Spinal cord (tissue), 10 donors: ENCODE results near the gene GALNT11. TPM values are rescaled to one million over a fixed set of nuclear protein-coding genes. Genes with fewer than 3 reads are reported as not detected.
"Not testable (repeated sequence)": the region's sequence is repeated elsewhere in the genome, so short reads cannot be mapped to it uniquely, and the experiment has no call there.

Experiments
- DNase-seq, 6 donors: peaks; one replicate each; pipeline versions ENCODE4 v3.0.0 to v3.0.0-alpha.2; 2013 to 2015; ENCODE audit warnings: low spot score in 6 of 6, low read depth in 4 of 6
- H3K27ac ChIP-seq: one replicate; pipeline ENCODE4 v1.5.1; 2013; ENCODE audit warnings: low read depth, low read length, control low read depth
- H3K27me3 ChIP-seq: one replicate; pipeline ENCODE4 v1.6.1; 2013; ENCODE audit warnings: low read length; ENCODE audit not compliant: control insufficient read depth, insufficient read depth
- H3K36me3 ChIP-seq: one replicate; pipeline ENCODE4 v1.6.1; 2013; ENCODE audit warnings: low read length; ENCODE audit not compliant: control insufficient read depth, insufficient read depth
- H3K4me1 ChIP-seq: one replicate; pipeline ENCODE4 v1.6.1; 2013; ENCODE audit warnings: low read length; ENCODE audit not compliant: control insufficient read depth, insufficient read depth
- H3K4me3 ChIP-seq: one replicate; pipeline ENCODE4 v1.5.1; 2013; ENCODE audit warnings: low read depth, low read length, control low read depth
- H3K9me3 ChIP-seq: one replicate; pipeline ENCODE4 v1.6.1; 2013; ENCODE audit warnings: low read length; ENCODE audit not compliant: control insufficient read depth, insufficient read depth
- WGBS: methylation state at CpG from one replicate; pipeline ENCODE4 v1.1.5; 2013; ENCODE audit warnings: missing lambda C conversion rate; ENCODE audit not compliant: insufficient coverage; 5-methylcytosine and 5-hydroxymethylcytosine counted together
- polyA plus RNA-seq, 2 donors: library from polyadenylated mRNA; unstranded; fragments of 120-200 nt; gene quantifications; one replicate each; pipeline ENCODE4 v1.2.1, GENCODE V29; 2013; ENCODE audit not compliant: insufficient read length in 2 of 2
- total RNA-seq, 2 donors: library from RNA; depleted of rRNA in 1 of 2; stranded (reverse); fragments of 120-200 nt in 1 of 2; fragments of >200 nt in 1 of 2; gene quantifications; one replicate each; pipeline versions ENCODE4 v1.2.3 to v1.2.4, GENCODE V29; 2013 to 2014
- donor health status: healthy.

GALNT11 gene
- total and polyA plus RNA-seq, 4 donors, result 61.5 to 139 (median 68.8) TPM

DNA sequence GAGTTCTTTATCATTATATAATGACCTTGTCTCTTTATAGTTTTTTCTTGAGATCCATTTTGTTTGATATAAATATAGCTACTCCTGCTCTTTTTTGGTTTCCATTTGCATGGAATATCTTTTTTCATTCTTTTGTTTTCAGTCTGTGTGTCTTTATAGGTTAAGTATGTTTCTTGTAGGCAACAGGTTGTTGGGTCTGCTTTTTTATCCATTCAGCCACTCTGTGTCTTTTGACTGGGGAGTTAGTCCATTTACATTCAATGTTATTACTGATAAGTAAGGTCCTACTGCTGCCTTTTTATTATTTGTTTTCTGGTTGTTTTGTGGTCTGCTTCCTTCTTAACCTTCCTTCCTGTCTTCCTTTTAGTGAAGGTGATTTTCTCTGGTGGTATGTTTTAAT is 21.1 kb downstream of the GALNT11 start:
- peaks cover 2% of the 10 kb centered on the region for H3K9me3 ChIP-seq
- H3K27ac ChIP-seq, result no peak overlapping the region

GRCh38 chr7:152048051-152048450 is 22.6 kb downstream of the GALNT11 start:
- Histone ChIP-seq H3K27me3 (no peaks in the 10 kb centered on the region), H3K4me1 (peaks cover 10% of the 10 kb centered on the region), H3K36me3 (no peaks in the 10 kb centered on the region), H3K27ac (no peak overlapping the region), H3K9me3 (peaks cover 2% of the 10 kb centered on the region), H3K4me3 (no peak overlapping the region)
- no CpG with 5 or more reads among the region's 2 CpGs for whole genome bisulfite sequencing
- no peak for DNase-seq

More for the DNA sequence above, 21.1 kb downstream of the GALNT11 start:
- Histone ChIP-seq H3K27me3 (no peaks in the 10 kb centered on the region), H3K4me1 (peaks cover 10% of the 10 kb centered on the region), H3K4me3 (no peak overlapping the region), H3K36me3 (no peaks in the 10 kb centered on the region)
- DNase-seq, result no peak

DNA sequence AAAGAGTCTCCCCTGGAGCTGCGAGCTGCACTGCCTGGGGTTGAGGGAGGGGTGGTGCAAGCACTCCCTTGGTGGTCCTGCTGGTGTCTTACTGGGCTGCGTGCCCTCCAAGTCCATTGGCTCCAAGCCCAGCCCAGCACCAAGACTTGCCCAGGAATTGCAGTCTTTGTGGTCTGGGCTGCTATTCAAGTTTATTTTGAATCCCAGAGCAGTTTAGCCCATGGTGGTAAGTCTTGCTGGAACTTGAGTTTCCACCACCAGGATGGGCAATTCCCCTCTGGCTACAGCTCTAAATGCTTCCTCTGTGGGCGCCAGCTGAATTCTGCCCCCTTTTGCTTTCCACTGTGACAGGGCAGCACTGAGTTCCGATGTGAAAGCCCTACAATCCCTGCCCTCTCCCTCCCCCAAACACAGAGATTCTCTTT is 25.1 kb downstream of the GALNT11 start:
- Histone ChIP-seq H3K4me1 (peaks cover 8% of the 10 kb centered on the region), H3K36me3 (no peaks in the 10 kb centered on the region), H3K27me3 (no peaks in the 10 kb centered on the region), H3K9me3 (no peaks in the 10 kb centered on the region), H3K27ac (no peak overlapping the region), H3K4me3 (no peak overlapping the region)
- peak in 5 of 6 donors; percentile 4 to 83 (median 29) for DNase-seq
- WGBS, result 28% methylated on average over 3 of the region's 4 CpGs

DNA sequence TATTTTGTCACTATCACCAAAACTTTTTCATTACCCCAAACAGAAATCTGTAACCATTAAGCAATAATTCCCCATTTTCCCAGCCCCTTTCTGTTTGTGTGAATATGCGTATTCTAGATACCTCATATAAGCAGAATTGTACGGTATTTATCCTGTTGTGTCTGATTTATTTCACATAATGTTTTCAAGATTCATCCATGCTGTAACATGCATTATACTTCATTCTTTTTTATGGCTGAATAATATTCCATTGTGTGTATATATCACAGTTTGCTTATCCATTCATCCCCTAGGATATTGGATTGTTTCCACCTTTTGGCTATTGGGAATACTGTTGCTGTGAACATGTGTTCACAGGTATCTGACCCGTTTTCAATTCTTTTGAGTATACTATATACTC is 26.5 kb downstream of the GALNT11 start:
- DNase-seq, result no peak
- no peaks in the 10 kb centered on the region for H3K27me3 ChIP-seq
- H3K4me3 ChIP-seq, result no peak overlapping the region
- WGBS, result no CpG with 5 or more reads among the region's 3 CpGs
- no peak overlapping the region for H3K27ac ChIP-seq
- no peaks in the 10 kb centered on the region for H3K36me3 ChIP-seq
- H3K9me3 ChIP-seq, result no peaks in the 10 kb centered on the region
- H3K4me1 ChIP-seq, result peaks cover 8% of the 10 kb centered on the region

DNA sequence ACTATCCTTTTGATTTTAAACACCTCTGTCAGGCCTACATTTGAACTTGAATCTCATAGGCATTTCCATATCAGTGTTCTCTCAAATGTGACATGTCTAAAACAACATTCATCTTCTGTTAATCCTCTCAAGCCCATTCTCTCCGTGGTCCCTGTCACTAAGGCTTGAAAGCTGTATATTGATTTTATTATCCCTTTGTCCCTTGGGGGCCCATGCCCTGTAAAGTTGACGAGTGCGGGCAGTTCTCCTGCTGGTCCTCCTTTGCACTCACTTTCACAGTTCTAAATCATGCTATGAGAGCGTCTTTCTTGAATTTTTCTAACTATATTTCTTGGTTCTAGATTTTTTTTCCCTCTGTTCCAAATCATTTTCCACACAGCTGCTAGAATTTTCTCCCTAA is 27.3 kb downstream of the GALNT11 start:
- no peak overlapping the region for H3K27ac ChIP-seq
- WGBS, result 52% methylated on average over 3 of the region's 4 CpGs

DNA sequence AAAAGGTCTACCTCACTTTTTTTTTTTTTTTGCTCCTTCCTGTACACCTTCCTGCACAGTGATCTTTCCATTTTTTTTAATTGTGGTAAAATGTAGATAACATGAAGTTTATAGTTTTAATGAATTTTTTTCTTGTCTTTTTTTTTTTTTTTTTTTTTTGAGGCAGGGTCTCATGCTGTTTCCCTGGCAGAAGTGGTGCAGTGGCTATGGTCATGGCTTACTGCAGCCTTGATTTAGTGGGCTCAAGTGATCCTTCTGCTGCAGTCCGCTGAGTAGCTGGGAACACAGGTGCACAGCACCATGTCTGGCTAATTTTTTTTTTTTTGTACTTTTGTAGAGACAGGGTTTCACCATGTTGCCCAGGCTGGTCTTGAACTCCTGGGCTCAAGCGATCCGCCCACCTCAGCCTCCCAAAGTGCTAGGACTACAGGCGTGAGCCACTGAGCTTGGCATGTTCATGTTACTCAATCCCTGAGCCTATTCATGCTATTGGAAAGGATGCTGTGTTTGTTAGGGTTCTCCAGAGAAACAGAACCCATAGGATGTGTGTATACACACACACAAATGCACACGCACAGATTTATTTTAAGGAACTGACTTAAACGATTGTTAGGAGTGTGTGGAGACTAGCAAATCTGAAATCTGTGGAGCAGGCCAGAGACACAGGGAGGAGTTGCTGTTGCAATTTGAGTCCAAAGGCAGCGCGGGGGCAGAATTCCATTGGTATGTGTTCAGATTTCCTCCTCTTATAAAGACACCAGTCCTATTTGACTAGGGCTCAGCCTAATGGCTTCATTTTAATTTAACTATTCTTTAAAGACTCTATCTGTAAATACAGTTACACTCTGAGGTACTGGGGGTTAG is 29.1 kb downstream of the GALNT11 start:
- Histone ChIP-seq H3K27me3 (no peaks in the 10 kb centered on the region), H3K27ac (no peak overlapping the region), H3K9me3 (no peaks in the 10 kb centered on the region), H3K36me3 (no peaks in the 10 kb centered on the region), H3K4me3 (no peak overlapping the region), H3K4me1 (peaks cover 8% of the 10 kb centered on the region)
- 96% methylated on average over 3 of the region's 8 CpGs for WGBS
- DNase-seq, result peak in 1 of 6 donors; percentile 4

More for the DNA sequence above, 27.3 kb downstream of the GALNT11 start:
- Histone ChIP-seq H3K4me1 (peaks cover 8% of the 10 kb centered on the region), H3K27me3 (no peaks in the 10 kb centered on the region), H3K36me3 (no peaks in the 10 kb centered on the region), H3K9me3 (no peaks in the 10 kb centered on the region), H3K4me3 (no peak overlapping the region)
- DNase-seq, result no peak

DNA sequence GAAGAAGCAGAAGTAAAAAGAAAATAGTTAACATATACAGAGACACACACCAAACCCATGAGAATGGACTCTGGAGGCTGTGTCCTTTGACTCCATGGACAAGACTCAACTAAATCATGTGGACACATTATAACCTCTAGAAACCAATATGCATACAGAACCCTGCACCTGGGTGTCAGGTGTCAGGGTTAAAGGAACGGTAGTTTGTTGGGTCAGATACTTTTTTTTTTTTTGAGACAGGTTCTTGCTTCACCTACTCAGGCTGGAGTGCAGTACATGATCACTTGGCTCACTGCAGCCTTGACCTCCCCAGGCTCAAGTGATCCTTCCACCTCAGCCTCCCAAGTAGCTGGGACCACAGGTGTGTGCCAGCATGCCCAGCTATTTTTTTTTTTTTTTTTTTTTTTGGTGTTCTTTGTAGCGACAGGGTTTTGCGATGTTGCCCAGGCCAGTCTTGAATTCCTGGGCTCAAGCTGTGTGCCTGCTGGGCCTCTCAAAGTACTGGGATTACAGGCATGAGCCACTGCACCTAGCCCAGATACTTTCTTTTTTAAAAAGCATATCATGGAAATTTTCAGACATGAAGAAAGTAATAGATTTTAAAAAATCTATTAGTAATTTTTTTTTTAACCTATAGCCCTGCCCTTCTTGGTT is 31.3 kb downstream of the GALNT11 start:
- no peaks in the 10 kb centered on the region for H3K4me1 ChIP-seq
- no peaks in the 10 kb centered on the region for H3K27me3 ChIP-seq
- WGBS, result no CpG with 5 or more reads among the region's 3 CpGs
- H3K4me3 ChIP-seq, result no peak overlapping the region
- no peaks in the 10 kb centered on the region for H3K9me3 ChIP-seq
- DNase-seq, result no peak
- no peak overlapping the region for H3K27ac ChIP-seq
- no peaks in the 10 kb centered on the region for H3K36me3 ChIP-seq

GRCh38 chr7:152059311-152059710 is 33.8 kb downstream of the GALNT11 start:
- no peaks in the 10 kb centered on the region for H3K9me3 ChIP-seq
- no peak overlapping the region for H3K27ac ChIP-seq
- no peak overlapping the region for H3K4me3 ChIP-seq
- DNase-seq, result no peak
- no CpG with 5 or more reads among the region's 1 CpG for WGBS
- H3K36me3 ChIP-seq, result no peaks in the 10 kb centered on the region
- no peaks in the 10 kb centered on the region for H3K27me3 ChIP-seq
- H3K4me1 ChIP-seq, result no peaks in the 10 kb centered on the region

- not testable (repeated sequence) for DNase-seq, H3K9me3 ChIP-seq, H3K4me3 ChIP-seq, H3K27ac ChIP-seq, H3K27me3 ChIP-seq, H3K36me3 ChIP-seq, H3K4me1 ChIP-seq
- no CpG with 5 or more reads among the region's 2 CpGs for WGBS
These were observed 35.6 kb downstream of the GALNT11 start for GRCh38 chr7:152061086-152061485.

- H3K27me3 ChIP-seq, DNase-seq, H3K4me1 ChIP-seq, H3K9me3 ChIP-seq, H3K36me3 ChIP-seq, H3K27ac ChIP-seq, H3K4me3 ChIP-seq: not testable (repeated sequence)
- WGBS, result no CpG with 5 or more reads among the region's 3 CpGs
These were observed 37.7 kb downstream of the GALNT11 start for GRCh38 chr7:152063192-152063591.
